GM19193 (cell line): Measurements from ENCODE around the gene OBP2A.

Source experiments
- POLR2A ChIP-seq: IDR thresholded peaks from 4 replicates; pipeline ENCODE4 v1.6.1; 2011; ENCODE audit not compliant: insufficient read depth, insufficient read length; ENCODE audit errors: extremely low read depth

The OBP2A gene

DNA sequence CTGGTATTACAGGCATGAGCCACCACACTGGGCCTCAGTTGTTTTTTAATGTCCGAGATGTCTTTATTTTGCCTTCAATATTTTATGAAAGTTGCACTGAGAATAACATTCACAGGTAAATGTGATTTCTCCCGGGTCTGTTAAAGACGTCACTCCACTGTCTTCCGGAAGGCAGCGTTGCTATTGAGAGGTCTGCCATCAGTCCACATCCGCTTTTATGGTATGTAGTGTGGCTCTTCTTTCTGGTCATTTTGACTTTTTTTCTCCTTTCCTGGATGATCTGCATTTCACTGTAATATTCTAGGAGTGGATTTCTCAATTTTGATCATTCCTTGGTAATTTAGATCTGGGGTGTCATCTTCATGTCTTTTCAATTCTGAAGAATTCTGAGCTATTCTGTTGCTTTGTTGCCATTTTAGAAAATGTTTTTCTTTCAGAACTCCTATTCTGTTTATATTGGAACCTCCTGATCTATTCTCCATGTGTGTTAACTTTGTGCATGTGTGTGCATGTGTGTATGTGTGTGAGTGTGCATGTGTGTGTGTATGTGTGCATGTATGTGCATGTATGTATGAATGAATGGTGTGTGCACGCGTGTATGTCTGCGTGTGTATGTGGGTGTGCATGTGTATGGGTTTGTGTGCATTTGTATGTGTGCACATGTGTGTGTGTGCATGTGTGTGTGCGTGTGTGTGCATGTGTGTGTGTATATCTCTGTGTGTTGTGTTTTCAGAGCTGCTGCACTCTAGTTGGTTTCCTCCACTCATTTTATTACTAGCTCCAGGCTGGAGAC lies 26.6 kb upstream of the OBP2A start:
- no peak for TF ChIP-seq POLR2A

DNA sequence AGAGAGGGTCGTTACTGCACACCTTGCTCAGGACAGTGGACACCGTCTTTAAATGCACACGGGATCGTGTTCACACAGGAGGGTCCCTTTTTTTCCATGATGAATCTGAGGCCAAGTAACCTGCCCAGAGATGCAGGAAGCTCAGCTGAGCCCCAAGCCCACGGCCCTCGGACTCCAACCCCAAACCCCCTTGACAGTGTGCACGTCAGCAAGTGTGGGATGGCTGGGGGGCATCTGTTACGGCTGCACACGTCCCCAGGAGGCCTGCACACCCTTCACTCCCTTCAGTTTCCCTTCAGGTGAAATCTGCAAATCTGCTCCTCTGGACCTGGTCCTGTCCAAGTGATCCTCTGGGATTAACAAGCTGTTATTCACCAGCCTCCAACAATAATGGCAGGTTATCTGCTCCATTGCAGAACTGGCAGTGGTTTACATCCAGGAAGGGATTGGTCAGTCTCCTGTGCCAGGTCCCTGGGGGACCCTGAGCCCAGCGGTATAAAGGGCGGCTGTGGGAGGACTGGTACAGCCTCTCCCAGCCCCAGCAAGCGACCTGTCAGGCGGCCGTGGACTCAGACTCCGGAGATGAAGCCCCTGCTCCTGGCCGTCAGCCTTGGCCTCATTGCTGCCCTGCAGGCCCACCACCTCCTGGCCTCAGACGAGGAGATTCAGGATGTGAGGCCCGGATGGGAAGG lies 24.9 kb upstream of the OBP2A start, which contains the start of gene LCN1:
LCN1 (plus strand) TSS at position 525 of the 692 bp plus-strand sequence; CDS start at position 583, 58 bp downstream.
- TF ChIP-seq POLR2A = no peak

DNA sequence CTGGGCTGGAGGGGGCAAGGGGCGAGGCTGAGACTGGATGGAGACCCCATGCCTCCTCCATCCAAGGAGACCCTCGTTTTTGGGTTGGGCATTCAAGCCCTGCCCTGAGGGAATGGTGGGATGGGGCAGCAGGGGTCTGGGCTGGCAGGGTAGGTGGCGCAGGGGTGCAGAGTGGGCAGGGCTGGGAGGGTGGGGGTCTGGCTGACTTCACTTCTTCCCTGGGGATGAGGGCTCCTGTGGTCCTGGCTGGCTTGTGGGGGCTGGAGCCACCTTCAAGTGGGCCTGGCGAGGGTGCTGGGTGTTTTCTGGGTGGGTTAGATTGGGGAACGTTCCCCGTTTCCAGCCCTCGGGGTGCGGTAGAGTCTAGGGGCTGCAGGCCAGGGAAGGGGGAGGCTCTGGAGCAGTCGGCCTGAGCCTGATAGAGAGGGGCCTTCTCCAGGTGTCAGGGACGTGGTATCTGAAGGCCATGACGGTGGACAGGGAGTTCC lies 24.3 kb upstream of the OBP2A start:
- no peak for TF ChIP-seq POLR2A

DNA sequence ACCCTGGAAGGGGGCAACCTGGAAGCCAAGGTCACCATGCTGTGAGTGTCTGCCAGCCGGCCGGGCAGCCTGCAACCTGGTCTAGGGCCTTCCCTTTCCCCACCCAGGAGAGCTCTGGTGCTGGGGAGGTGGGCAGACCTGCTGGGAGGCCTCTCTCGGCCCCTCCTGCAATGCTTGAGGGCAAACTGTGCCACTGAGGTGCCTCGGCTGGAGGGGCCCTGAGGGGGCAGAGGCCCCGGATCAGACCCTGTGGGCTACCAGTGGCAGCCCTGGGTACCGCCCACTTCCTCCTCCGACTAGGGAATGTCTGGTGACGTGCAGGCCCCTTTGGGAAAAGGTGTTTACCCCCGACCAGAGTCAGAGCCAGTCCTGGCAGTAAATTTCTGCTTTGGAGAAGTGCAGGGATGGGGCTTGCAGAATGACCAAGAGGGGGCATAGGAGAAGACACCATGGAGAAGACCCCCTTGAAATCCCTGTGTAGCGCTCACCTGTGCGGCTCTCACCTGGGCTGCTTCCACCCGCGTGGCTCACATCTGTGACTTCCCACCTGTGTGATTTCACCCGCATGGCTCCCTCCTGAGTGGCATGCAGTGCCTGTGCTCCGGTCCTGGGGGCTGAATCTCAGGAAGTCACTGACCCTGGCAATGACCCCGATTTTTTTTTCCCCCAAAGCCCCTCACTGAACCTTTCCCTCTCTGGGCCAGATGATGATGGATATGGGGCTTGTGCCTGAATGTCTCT lies 23.6 kb upstream of the OBP2A start:
- no peak for TF ChIP-seq POLR2A

DNA sequence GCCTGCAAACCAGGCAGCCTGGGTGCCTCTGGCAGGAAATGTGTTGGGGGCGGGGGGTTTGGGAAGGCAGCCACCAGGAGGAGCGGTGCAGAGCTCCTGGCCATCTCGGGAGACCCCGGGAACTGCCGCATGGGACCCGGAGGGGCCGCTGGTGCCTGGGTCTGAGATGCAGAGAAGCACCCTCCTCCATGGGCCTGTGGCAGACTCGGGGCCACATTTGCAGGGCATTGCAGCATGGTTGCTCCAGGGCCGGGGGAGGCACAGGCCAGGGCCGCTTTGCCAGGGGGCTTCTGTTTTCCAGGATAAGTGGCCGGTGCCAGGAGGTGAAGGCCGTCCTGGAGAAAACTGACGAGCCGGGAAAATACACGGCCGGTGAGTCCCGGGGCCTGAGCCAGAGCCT lies 23.0 kb upstream of the OBP2A start:
- TF ChIP-seq POLR2A = no peak

DNA sequence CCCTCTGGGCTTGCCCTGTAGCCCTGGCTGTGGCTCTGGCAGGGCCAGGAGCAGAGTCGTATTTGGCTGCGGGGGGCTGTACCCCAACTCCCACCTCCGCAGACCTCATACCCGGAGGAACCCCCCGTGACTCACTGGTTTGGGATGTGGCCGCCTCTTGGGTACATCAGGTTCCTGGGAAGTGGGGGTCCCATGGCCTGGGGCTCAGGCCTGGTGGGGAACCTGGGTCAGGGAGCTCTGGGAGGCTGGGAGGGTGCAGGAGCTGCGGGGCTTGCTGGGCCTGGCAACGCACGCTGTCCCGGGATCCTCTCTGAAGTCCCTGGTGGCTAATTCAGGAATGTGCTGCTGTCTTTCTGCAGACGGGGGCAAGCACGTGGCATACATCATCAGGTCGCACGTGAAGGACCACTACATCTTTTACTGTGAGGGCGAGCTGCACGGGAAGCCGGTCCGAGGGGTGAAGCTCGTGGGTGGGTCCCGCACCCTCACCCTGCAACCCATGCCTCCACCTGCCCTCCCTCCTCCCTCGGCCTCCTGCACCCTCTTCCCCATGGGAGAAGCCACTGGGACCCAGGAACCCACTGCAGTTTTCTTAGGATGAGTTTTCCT lies 22.3 kb upstream of the OBP2A start:
- TF ChIP-seq POLR2A = no peak

DNA sequence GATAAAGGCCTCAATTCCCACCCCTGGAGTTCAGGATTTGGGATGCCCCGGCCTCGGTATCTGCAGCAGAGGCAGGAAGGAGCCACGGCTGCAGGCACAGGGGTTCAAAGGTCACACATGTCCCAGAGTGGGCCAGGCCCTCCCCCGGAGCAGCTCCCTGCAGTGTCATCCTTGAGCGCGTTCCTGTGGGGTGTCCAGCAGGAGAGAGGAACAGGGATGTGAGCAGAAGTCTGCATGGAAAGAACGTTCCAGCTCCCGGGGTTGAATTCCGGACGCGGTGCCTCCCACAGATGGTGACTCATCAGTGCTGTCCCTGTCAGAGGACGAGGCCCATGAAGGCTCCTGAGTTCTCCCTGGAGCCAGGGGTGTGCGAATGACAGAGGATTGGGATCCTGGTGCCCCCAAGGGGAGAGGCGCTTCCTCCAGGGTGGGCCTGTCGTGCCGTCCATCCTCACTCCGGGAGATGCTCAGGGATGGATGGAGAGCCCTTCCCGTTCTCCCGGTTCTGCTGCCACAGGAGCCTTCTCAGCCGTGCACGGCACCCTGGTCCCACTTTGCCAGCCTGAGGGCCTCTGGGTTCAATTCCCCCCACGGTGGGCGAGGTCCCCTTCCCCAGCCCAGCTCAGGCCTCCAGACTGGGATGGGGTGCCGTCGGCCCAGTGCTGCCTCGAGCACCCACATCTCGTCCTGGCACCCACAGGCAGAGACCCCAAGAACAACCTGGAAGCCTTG lies 21.6 kb upstream of the OBP2A start:
- TF ChIP-seq POLR2A = no peak

DNA sequence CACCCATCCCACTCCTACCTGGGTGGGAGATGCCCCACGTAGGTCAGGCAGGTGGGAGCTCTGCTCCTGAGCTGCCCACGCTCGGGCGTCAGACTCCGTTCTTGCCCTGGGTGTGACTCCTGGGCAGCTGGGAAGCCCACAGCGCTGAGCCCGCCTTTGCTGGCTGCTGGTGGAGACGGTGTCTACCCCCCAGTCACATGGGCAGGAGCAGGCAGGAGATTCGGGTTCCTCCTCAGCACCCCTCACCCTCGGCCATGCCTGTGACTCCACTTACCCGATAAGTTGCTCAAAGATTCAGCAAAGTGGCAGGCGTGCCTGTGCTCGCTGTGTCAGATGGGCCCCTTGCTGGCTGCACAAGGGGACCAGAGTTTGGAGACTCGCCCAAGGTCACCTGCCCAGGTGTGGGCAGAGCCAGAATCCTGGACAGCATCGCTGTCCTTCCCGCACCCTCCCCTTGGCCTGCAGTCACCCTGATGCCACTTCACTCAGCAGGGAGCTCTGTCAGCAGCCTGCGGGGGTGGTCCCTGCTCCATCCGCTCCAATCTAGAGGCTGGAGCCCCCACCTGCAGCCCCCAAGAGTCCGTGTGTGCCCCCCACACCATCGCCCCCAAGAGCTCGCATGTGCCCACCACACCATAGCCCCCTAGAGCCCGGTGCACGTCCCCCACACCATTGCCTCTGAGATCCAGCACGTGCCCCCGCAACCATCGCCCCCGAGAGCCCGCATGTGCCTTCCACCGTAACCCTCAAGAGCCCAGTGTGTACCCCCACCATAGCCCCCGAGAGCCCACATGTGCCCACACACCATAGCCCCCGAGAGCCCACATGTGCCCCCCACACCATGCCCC lies 20.5 kb upstream of the OBP2A start:
- no peak for TF ChIP-seq POLR2A

DNA sequence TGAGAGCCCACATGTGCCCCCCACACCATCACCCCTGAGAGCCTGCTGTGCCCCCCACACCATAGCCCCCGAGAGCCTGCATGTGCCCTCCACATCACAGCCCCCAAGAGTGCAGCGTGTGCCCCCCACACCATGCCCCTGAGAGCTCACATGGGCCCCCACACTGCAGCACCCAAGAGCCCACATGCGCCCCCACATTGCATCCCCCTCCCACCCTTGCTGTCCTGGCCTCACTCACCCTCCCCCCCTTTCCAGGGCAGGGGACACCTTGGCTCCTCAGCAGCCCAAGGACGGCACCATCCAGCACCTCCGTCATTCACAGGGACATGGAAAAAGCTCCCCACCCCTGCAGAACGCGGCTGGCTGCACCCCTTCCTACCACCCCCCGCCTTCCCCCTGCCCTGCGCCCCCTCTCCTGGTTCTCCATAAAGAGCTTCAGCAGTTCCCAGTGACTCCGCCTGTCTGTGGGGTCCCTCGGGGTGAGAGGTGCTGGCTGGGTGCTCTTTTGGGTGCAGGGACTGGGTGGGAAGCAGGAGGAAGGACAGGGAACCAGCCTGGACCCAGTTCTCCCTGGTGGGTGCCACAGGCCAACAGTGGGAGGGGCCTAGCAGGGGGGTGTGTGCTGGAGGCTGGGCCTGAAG lies 19.7 kb upstream of the OBP2A start:
- TF ChIP-seq POLR2A = no peak

DNA sequence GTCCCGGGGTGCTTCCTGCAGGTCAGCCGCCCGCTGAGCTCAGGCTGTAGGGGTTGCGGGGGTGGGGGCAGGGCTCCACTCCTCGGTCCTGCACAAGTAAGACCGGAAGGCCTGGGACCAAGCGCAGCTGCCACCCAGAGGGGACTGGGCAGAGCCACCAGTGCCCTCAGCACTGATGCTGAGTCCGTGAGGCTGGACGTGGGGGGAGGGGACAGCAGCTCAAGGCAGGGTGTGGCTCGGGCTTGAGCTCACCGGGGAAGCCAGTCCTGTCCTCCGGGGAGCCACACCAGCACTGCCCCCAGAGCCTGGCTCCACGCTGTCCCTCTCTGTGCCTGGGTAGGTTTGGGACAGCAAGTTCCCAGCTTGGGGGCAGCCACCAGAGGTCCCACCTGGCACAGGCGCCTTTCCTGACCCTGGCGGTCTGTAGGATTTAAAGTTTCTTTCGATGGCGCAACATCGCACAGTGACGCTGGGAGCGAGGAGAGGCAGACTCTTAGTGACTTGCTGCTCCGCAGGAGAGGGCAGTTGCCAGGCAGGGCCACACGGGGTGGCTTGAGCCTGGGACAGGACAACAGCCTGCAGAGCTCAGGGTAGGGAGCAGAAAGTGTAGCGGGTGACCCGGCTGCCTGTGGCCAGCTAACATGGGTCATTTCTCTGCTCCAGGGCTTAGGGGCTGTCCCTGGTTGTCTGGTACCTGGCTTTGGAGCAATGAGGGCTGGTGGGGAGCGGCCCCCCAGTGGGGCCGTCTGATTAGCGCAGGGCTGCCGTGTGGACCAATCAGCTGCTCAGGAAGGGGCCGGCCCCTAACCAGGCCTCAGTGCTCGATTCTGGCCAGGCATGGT lies 19.0 kb upstream of the OBP2A start:
- no peak for TF ChIP-seq POLR2A

DNA sequence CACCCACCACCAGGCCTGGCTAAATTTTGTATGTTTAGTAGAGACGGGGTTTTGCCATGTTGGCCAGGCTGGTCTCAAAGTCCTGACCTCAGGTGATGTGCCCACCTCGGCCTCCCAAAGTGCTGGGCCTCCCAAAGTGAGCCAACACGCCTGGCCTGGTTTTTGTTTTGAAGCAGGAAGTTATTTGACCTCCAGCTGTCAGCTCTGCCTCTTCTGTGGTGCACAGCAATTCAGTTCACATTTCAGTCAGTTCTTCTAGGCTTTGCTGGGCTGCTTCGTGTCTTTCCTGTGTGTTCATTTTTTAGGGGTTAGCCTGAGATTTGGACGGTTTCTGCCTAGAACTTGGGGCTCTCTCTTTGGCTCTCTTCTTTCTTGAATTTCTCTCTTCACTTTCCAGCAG lies 15.8 kb upstream of the OBP2A start:
- TF ChIP-seq POLR2A = no peak

DNA sequence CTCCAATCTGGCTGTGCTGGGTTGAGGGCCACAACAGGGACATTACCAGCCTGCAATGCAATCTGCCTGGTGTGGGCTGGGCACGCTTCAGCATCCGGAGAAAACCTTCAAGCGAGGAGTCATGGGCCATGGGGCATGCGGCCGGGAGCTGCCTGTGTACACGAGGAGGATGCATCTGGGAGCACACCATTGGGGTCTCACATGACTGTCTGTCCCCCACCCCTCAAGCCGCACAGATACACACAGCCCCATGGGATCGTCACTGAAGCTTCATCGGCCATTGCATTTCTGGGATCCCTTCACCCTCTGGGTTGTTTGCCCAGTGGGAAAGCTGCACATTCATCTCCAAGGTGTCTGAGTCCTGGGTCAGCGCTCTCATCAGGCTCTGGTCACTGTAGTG lies 14.8 kb upstream of the OBP2A start:
- no peak for TF ChIP-seq POLR2A
